IMR-90 (cell line): ENCODE results near the gene IL1B. TPM values are rescaled to one million over a fixed set of nuclear protein-coding genes. Genes with fewer than 3 reads are reported as not detected.

Source experiments
- ATAC-seq: fragments of 200-7000 bp; cut with Tn5 transposase; 2 replicates; pipeline ENCODE4 v1.9.1; 2020; ENCODE audit warnings: low read depth, mild to moderate bottlenecking, moderate library complexity
- Bru-seq: library from RNA; stranded (reverse); fragments of 400-500 nt; gene quantifications from one replicate; lab custom pipeline; 2021; lab: Mats Ljungman, UMichigan
- BruChase-seq, 2 experiments: library from RNA; stranded (reverse); fragments of 400-500 nt; gene quantifications; one replicate each; lab custom pipeline; 2021; lab: Mats Ljungman, UMichigan
- BruUV-seq: library from RNA; stranded (reverse); fragments of 400-500 nt; replicated peaks from 2 replicates; lab custom pipeline; 2021; lab: Mats Ljungman, UMichigan
- CTCF ChIA-PET: fragments of 300-600 bp; formaldehyde crosslinking; extraction: SDS; loops from one replicate; lab custom pipeline; 2021; ENCODE audit warnings: antibody characterized with exemption; lab: Yijun Ruan, JAX
- POLR2A ChIA-PET: fragments of 300-600 bp; sonication (Branson Sonifier 250); formaldehyde crosslinking; loops from one replicate; lab custom pipeline; 2022; ENCODE audit warnings: antibody characterized with exemption; ENCODE audit not compliant: unreplicated experiment; lab: Charles Lee
- DNase-seq: peaks from one replicate; pipeline ENCODE4 v3.0.0; 2013
- H2AFZ ChIP-seq: replicated peaks from 2 replicates; pipeline ENCODE3; 2013; ENCODE audit warnings: low read length, mild to moderate bottlenecking; ENCODE audit not compliant: poor library complexity
- H2AK5ac ChIP-seq: 2 replicates; pipeline ENCODE4 v1.6.1; 2013; ENCODE audit warnings: low read depth, low read length, inconsistent platforms
- H2AK9ac ChIP-seq: replicated peaks from 2 replicates; pipeline ENCODE3; 2013; ENCODE audit warnings: mild to moderate bottlenecking, low read depth, low read length, moderate library complexity; ENCODE audit not compliant: poor library complexity
- H2BK120ac ChIP-seq: 2 replicates; pipeline ENCODE4 v1.6.1; 2013; ENCODE audit warnings: low read depth, low read length, inconsistent platforms
- H2BK15ac ChIP-seq: 3 replicates; pipeline ENCODE4 v1.6.1; 2013; ENCODE audit warnings: low read depth, low read length, inconsistent platforms
- H2BK20ac ChIP-seq: 2 replicates; pipeline ENCODE4 v1.6.1; 2013; ENCODE audit warnings: low read depth, mild to moderate bottlenecking, inconsistent platforms, low read length, moderate library complexity
- H2BK5ac ChIP-seq: 2 replicates; pipeline ENCODE4 v1.6.1; 2013; ENCODE audit warnings: mild to moderate bottlenecking, low read depth, low read length, inconsistent platforms; ENCODE audit not compliant: poor library complexity, severe bottlenecking
- H3K14ac ChIP-seq: replicated peaks from 2 replicates; pipeline ENCODE4 v1.6.1; 2013; ENCODE audit warnings: low read depth, low read length, inconsistent platforms
- H3K18ac ChIP-seq: 2 replicates; pipeline ENCODE4 v1.6.1; 2013; ENCODE audit warnings: low read depth, low read length, control low read depth
- H3K23ac ChIP-seq: 2 replicates; pipeline ENCODE4 v1.6.1; 2013; ENCODE audit warnings: low read depth, low read length, inconsistent platforms
- H3K27ac ChIP-seq: 2 replicates; pipeline ENCODE4 v1.5.1; 2013; ENCODE audit warnings: mild to moderate bottlenecking, control low read depth, low read length; ENCODE audit not compliant: insufficient read depth
- H3K27me3 ChIP-seq: 2 replicates; pipeline ENCODE4 v1.6.1; 2013; ENCODE audit warnings: low read length; ENCODE audit not compliant: control insufficient read depth, insufficient read depth
- H3K36me3 ChIP-seq: 2 replicates; pipeline ENCODE4 v1.6.1; 2013; ENCODE audit warnings: low read length, mixed read lengths; ENCODE audit not compliant: control insufficient read depth, insufficient read depth
- H3K4ac ChIP-seq: 2 replicates; pipeline ENCODE4 v1.6.1; 2013; ENCODE audit warnings: low read depth, low read length, inconsistent platforms
- H3K4me1 ChIP-seq: 2 replicates; pipeline ENCODE4 v1.6.1; 2013; ENCODE audit warnings: low read length, mixed read lengths; ENCODE audit not compliant: control insufficient read depth, insufficient read depth
- H3K4me2 ChIP-seq: 2 replicates; pipeline ENCODE4 v1.6.1; 2013; ENCODE audit warnings: low read depth, mild to moderate bottlenecking, control low read depth, low read length, moderate library complexity
- H3K4me3 ChIP-seq: 2 replicates; pipeline ENCODE4 v1.5.1; 2013; ENCODE audit warnings: low read depth, mild to moderate bottlenecking, control low read depth, low read length, moderate library complexity; ENCODE audit not compliant: insufficient read depth
- H3K56ac ChIP-seq: 2 replicates; pipeline ENCODE4 v1.6.1; 2013; ENCODE audit warnings: low read length, inconsistent platforms; ENCODE audit not compliant: insufficient read depth; ENCODE audit errors: extremely low read depth
- H3K79me1 ChIP-seq, 2 experiments: 2 replicates each; pipeline ENCODE4 v1.6.1; 2013; ENCODE audit warnings: low read length in 2 of 2, inconsistent platforms in 1 of 2, low read depth in 1 of 2
- H3K9ac ChIP-seq: 2 replicates; pipeline ENCODE4 v1.6.1; 2013; ENCODE audit warnings: low read depth, low read length, control low read depth
- H3K9me1 ChIP-seq: 2 replicates; pipeline ENCODE4 v1.6.1; 2013; ENCODE audit warnings: low read length, inconsistent platforms; ENCODE audit not compliant: insufficient read depth
- H3K9me3 ChIP-seq: 2 replicates; pipeline ENCODE4 v1.6.1; 2013; ENCODE audit warnings: low read length; ENCODE audit not compliant: control insufficient read depth, insufficient read depth
- H4K20me1 ChIP-seq: 2 replicates; pipeline ENCODE4 v1.6.1; 2013; ENCODE audit warnings: low read length, inconsistent platforms; ENCODE audit not compliant: insufficient read depth
- H4K5ac ChIP-seq: 2 replicates; pipeline ENCODE4 v1.6.1; 2013; ENCODE audit warnings: mild to moderate bottlenecking, low read depth, low read length, control low read depth
- H4K8ac ChIP-seq, 2 experiments: 2 replicates each; pipeline ENCODE4 v1.6.1; 2013; ENCODE audit warnings: low read depth in 2 of 2, low read length in 2 of 2, control low read depth in 1 of 2, inconsistent platforms in 1 of 2
- H4K91ac ChIP-seq: 2 replicates; pipeline ENCODE4 v1.6.1; 2013; ENCODE audit warnings: low read depth, low read length, inconsistent platforms; ENCODE audit not compliant: insufficient read depth
- CEBPB ChIP-seq: IDR thresholded peaks from 2 replicates; pipeline ENCODE4 v1.6.1; 2012; ENCODE audit warnings: low read depth, low read length, improper control_type of control experiment
- ELK1 ChIP-seq: fragments of 150-350 bp; IDR thresholded peaks from 2 replicates; pipeline ENCODE4 v1.6.1; 2016; ENCODE audit warnings: low read depth, mild to moderate bottlenecking, low read length, moderate library complexity, borderline replicate concordance
- WGBS, 2 experiments: methylation state at CpG; one replicate each; pipeline versions ENCODE4 v1.1.5 to v1.1.7; 2013; ENCODE audit warnings: missing lambda C conversion rate in 2 of 2; ENCODE audit not compliant: insufficient read length in 1 of 2; ENCODE audit errors: extremely low coverage in 2 of 2; 5-methylcytosine and 5-hydroxymethylcytosine counted together
- dilution Hi-C: fragments of 300-500 bp; cut with HindIII; formaldehyde crosslinking; loops from one replicate; pipeline ENCODE4 v1.14.3; 2018; ENCODE audit warnings: low sequenced_read_pairs; ENCODE audit not compliant: unreplicated experiment
- in situ Hi-C: fragments of 300-500 bp; cut with MboI; formaldehyde crosslinking; loops from 3 replicates; pipeline ENCODE4 v1.14.3; 2019; ENCODE audit warnings: low sequenced_read_pairs, inconsistent platforms, mixed read lengths
- intact Hi-C: fragments of 100-400 bp; cut with micrococcal nuclease; formaldehyde crosslinking; loops from 2 replicates; pipeline ENCODE4 v1.10.0; 2022
- long read RNA-seq: library from polyadenylated mRNA; unstranded; transcript quantifications from one replicate; pipeline ENCODE4 v2.0.0, GENCODE V29; 2021; ENCODE audit not compliant: unreplicated experiment
- polyA plus RNA-seq, 3 experiments: library from polyadenylated mRNA; depleted of rRNA; stranded (reverse); fragments of >200 nt; gene quantifications; 2 replicates each; pipeline ENCODE4 v1.2.3, GENCODE V29; 2012; ENCODE audit warnings: low replicate concordance in 1 of 3
- total RNA-seq: library from RNA; depleted of rRNA; stranded (reverse); fragments of >200 nt; gene quantifications from 2 replicates; pipeline ENCODE4 v1.2.3, GENCODE V29; 2012; rRNA removed

The IL1B gene
- 3.0 and 3.6 TPM in 2 replicates for total RNA-seq
- polyA plus RNA-seq (2012; rRNA removed), result 3.2 and 4.4 TPM in 2 replicates
- polyA plus RNA-seq (2012; cell fraction: cytosol; rRNA removed), result 5.7 and 5.9 TPM in 2 replicates
- 5.4 and 17.9 TPM in 2 replicates for polyA plus RNA-seq (2012; cell fraction: nucleus; rRNA removed; ENCODE audit: low replicate concordance)
- Bru-seq, nascent RNA, result percentile 17 among the genes with signal in this experiment
- BruChase-seq, experiment 1, labeled RNA remaining after a 6-hour chase, result percentile 21 among the genes with signal in this experiment
- BruChase-seq, experiment 2, labeled RNA remaining after a 2-hour chase, result percentile 15 among the genes with signal in this experiment
- long read RNA-seq, result 0 reads

- ChIA-PET POLR2A (no interaction called here), CTCF (no interaction called here)
- no peak within 1 kb of the TSS for H2AK5ac ChIP-seq
- H2AFZ ChIP-seq, result peak within 1 kb of the TSS; percentile 15
- H2BK120ac ChIP-seq, result peak within 1 kb of the TSS; percentile 32; the same call in 1 of the 2 replicates
- peak within 1 kb of the TSS; percentile 34; the same call in 1 of the 2 replicates for H3K9ac ChIP-seq
- H2BK5ac ChIP-seq, result peak within 1 kb of the TSS; percentile 37
- DNase-seq (peak; percentile 81), ATAC-seq (peak; percentile 76)
- WGBS, 2 experiments, result no CpG with 5 or more reads among the region's 4 CpGs
- in situ Hi-C loops, result no loop called here
- H4K8ac ChIP-seq, result peak within 1 kb of the TSS; percentile 3 to 72; a peak in 3 of 4 replicates
- no peak within 1 kb of the TSS for H3K56ac ChIP-seq
- no peaks in the 10 kb centered on the region for H3K9me3 ChIP-seq
- peak within 1 kb of the TSS; percentile 41 for H3K14ac ChIP-seq
- no peaks in the 10 kb centered on the region for H3K27me3 ChIP-seq
- 0 out of 2 replicates have a peak within 1 kb of the TSS, but pooled peaks have one; percentile 34 for H4K5ac ChIP-seq
- H3K4me3 ChIP-seq, result peak within 1 kb of the TSS; percentile 18; the same call in 1 of the 2 replicates
- H3K27ac ChIP-seq, result no peak within 1 kb of the TSS
- TF ChIP-seq CEBPB, result peak; percentile 92
- TF ChIP-seq ELK1, result no peak
- intact Hi-C loops, result no loop called here
- H3K4me1 ChIP-seq, result peaks cover 8% of the 10 kb centered on the region; the same call in 1 of the 2 replicates
- H3K36me3 ChIP-seq, result no peaks in the 10 kb centered on the region
- no TSS peak for BruUV-seq
- H4K91ac ChIP-seq, result 0 out of 2 replicates have a peak within 1 kb of the TSS, but pooled peaks have one; percentile 21
- peak within 1 kb of the TSS; percentile 3; the same call in 1 of the 2 replicates for H2BK20ac ChIP-seq
- H3K23ac ChIP-seq, result peak within 1 kb of the TSS; percentile 53; the same call in 1 of the 2 replicates
- no peaks in the 10 kb centered on the region for H4K20me1 ChIP-seq
- dilution Hi-C loops, result no loop called here
- H3K79me1 ChIP-seq, result peaks cover 0 to 5% of the 10 kb centered on the region in 2 experiments; a peak in 1 of 4 replicates
- peak within 1 kb of the TSS; percentile 48; the same call in 1 of the 2 replicates for H3K4ac ChIP-seq
- H2AK9ac ChIP-seq, result no peak within 1 kb of the TSS
- peak within 1 kb of the TSS; percentile 25; the same call in 1 of the 3 replicates for H2BK15ac ChIP-seq
- peak within 1 kb of the TSS; percentile 51; the same call in 1 of the 2 replicates for H3K18ac ChIP-seq
- peaks cover 4% of the 10 kb centered on the region; the same call in 1 of the 2 replicates for H3K9me1 ChIP-seq
- peak within 1 kb of the TSS; percentile 70 for H3K4me2 ChIP-seq
Measured at GRCh38 chr2:112836695-112837117, at the start of gene IL1B. Gene IL1B (minus strand): TSS chr2:112836779. CDS start chr2:112836229, 550 bp downstream.
